AG04449 (cell line): ENCODE data around the gene ADH6.

Experiments used
- CTCF ChIA-PET: fragments of 350-600 bp; formaldehyde crosslinking; extraction: SDS; loops from one replicate; lab custom pipeline; 2021; ENCODE audit warnings: antibody characterized with exemption; lab: Yijun Ruan, JAX
- POLR2A ChIA-PET: fragments of 400-600, 350-600 bp; formaldehyde crosslinking; extraction: SDS; loops from one replicate; lab custom pipeline; 2020; ENCODE audit warnings: antibody characterized with exemption, inconsistent platforms; lab: Yijun Ruan, JAX
- DNase-seq: peaks from one replicate; pipeline ENCODE4 v3.0.0-alpha.2; 2010; ENCODE audit warnings: low read depth, low spot score
- H3K4me3 ChIP-seq: 2 replicates; pipeline ENCODE4 v1.5.1; 2011; ENCODE audit warnings: low read depth, mild to moderate bottlenecking, control low read depth, low read length
- TF ChIP-seq, protein P1 (sequence below): IDR thresholded peaks from one replicate; pipeline ENCODE4 v1.5.1; 2011; ENCODE audit warnings: mild to moderate bottlenecking, moderate library complexity, low read length, control low read depth, inconsistent platforms; ENCODE audit not compliant: insufficient read depth; ENCODE audit errors: missing control alignments

Gene ADH6

GRCh38 chr4:99179626-99180025 is 39.4 kb downstream of the ADH6 start:
- POLR2A ChIA-PET, result no interaction called here
- no peak overlapping the region for H3K4me3 ChIP-seq
- CTCF ChIA-PET, result no interaction called here
- DNase-seq, result no peak
- TF ChIP-seq, protein P1, sequence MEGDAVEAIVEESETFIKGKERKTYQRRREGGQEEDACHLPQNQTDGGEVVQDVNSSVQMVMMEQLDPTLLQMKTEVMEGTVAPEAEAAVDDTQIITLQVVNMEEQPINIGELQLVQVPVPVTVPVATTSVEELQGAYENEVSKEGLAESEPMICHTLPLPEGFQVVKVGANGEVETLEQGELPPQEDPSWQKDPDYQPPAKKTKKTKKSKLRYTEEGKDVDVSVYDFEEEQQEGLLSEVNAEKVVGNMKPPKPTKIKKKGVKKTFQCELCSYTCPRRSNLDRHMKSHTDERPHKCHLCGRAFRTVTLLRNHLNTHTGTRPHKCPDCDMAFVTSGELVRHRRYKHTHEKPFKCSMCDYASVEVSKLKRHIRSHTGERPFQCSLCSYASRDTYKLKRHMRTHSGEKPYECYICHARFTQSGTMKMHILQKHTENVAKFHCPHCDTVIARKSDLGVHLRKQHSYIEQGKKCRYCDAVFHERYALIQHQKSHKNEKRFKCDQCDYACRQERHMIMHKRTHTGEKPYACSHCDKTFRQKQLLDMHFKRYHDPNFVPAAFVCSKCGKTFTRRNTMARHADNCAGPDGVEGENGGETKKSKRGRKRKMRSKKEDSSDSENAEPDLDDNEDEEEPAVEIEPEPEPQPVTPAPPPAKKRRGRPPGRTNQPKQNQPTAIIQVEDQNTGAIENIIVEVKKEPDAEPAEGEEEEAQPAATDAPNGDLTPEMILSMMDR, result no peak

- ChIA-PET CTCF (no interaction called here), POLR2A (no interaction called here)
- no peak overlapping the region for H3K4me3 ChIP-seq
- DNase-seq, result no peak
- TF ChIP-seq, protein P1, result no peak
Observed at GRCh38 chr4:99179178-99179577, 39.9 kb downstream of the ADH6 start.

GRCh38 chr4:99166544-99166943 is 52.5 kb downstream of the ADH6 start:
- CTCF ChIA-PET, result interaction anchor here (0.9 to 1.1 kb wide), 2 partner anchors 238 to 239 kb away, joined by 3 to 4 read pairs; no protein-coding TSS in a partner anchor
- no peak for DNase-seq
- POLR2A ChIA-PET, result no interaction called here
- H3K4me3 ChIP-seq, result no peak overlapping the region
- TF ChIP-seq, protein P1, result no peak

- TF ChIP-seq, protein P1, result no peak
- CTCF ChIA-PET, result no interaction called here
- no peak overlapping the region for H3K4me3 ChIP-seq
- POLR2A ChIA-PET, result no interaction called here
- no peak for DNase-seq
Observed at GRCh38 chr4:99165978-99166377, 53.1 kb downstream of the ADH6 start.

DNA sequence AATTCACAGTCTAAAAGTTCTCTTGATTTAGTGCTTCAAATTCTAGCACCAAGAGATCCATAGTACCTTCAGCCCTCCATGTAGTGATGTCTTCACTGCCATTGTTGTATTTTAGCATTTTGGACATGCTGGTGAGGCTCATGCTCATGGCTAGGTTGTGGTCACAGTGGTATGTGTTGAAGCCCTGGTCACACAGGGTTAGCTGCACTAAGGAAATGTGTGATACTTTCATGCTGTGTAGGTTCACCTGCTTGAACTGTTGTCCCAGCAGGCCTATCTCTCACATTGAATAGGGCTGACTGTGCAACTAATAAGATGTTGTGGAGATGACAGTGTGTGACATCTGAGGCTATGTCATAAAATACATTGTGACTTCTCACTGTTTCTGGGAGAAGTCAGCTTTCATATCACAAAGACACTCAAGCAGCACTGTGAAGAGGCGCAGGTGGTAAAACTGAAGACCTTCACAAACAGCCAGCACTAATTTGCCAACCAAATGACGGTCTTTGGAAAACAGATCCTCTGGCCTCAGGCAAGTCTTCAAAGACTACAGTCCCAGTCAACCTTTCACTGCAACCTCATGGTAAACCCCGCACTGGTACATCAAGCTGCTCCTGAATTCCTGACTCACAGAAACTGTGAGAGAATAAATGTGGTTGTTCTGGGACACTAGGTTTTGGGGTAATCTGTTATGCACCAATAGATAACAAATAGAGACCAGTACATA is 57.5 kb downstream of the ADH6 start:
- no peak for DNase-seq
- H3K4me3 ChIP-seq, result no peak overlapping the region
- ChIA-PET POLR2A (no interaction called here), CTCF (interaction anchor here (1.0 to 2.4 kb wide), 2 partner anchors 243 to 250 kb away, joined by 3 to 7 read pairs; no protein-coding TSS in a partner anchor)
- TF ChIP-seq, protein P1, result no peak

DNA sequence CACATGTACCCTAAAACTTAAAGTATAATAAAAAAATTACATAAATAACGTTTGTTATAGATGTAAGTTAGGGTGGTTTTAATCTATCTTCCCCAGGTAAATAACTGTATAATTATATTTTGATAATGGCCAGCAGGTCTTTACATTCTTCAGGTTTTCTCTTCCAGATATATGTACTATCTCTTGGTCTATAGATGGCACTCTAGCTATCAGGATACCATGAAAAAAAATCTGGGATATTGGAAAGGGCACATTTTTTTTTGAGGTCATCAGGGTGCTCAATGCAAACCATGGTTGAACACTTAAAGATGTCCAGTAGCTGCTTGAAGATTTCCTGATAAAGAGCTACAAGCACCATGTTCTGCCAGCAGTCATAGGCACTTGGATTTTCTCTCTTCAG is 59.3 kb downstream of the ADH6 start:
- no peak for DNase-seq
- CTCF ChIA-PET, result interaction anchor here (1.6 to 2.4 kb wide), 2 partner anchors 18 to 245 kb away, joined by 3 to 7 read pairs; no protein-coding TSS in a partner anchor
- TF ChIP-seq, protein P1, result no peak
- no peak overlapping the region for H3K4me3 ChIP-seq
- POLR2A ChIA-PET, result no interaction called here
